Neural crest cell (in vitro differentiated cells): Measurements from ENCODE around the gene IQCK. TPM values are rescaled to one million over a fixed set of nuclear protein-coding genes. Genes with fewer than 3 reads are reported as not detected.

Experiments used
- DNase-seq: peaks from one replicate; pipeline ENCODE4 v3.0.0; 2021; ENCODE audit warnings: low read depth, mixed read lengths, low spot score
- H3K27ac Mint-ChIP-seq: one replicate; pipeline ENCODE4 v1.8.0; 2021; ENCODE audit warnings: mild to moderate bottlenecking, mixed read lengths; ENCODE audit not compliant: unreplicated experiment
- H3K27me3 Mint-ChIP-seq: 2 replicates; pipeline ENCODE4 v1.8.0; 2021; ENCODE audit warnings: low read depth, mild to moderate bottlenecking, mixed read lengths
- H3K36me3 Mint-ChIP-seq: 2 replicates; pipeline ENCODE4 v1.8.0; 2021; ENCODE audit warnings: low read depth, mild to moderate bottlenecking, mixed read lengths
- H3K4me1 Mint-ChIP-seq: 2 replicates; pipeline ENCODE4 v1.8.0; 2021; ENCODE audit warnings: mixed read lengths
- H3K4me3 Mint-ChIP-seq: one replicate; pipeline ENCODE4 v1.8.0; 2021; ENCODE audit warnings: mild to moderate bottlenecking, mixed read lengths
- H3K9me3 Mint-ChIP-seq: 2 replicates; pipeline ENCODE4 v1.8.0; 2021; ENCODE audit warnings: mixed read lengths
- total RNA-seq: library from RNA; stranded (reverse); gene quantifications from 2 replicates; pipeline ENCODE4 v1.2.1, GENCODE V29; 2021
- TF ChIP-seq, protein P1 (sequence below): fragments of 200-600 bp; sonication (generic); conservative IDR thresholded peaks from 2 replicates; pipeline ENCODE4 v1.5.0; 2021; ENCODE audit warnings: antibody characterized with exemption, mild to moderate bottlenecking

The IQCK gene
- total RNA-seq, 1 donor from 2014 or later: 23.7 TPM

DNA sequence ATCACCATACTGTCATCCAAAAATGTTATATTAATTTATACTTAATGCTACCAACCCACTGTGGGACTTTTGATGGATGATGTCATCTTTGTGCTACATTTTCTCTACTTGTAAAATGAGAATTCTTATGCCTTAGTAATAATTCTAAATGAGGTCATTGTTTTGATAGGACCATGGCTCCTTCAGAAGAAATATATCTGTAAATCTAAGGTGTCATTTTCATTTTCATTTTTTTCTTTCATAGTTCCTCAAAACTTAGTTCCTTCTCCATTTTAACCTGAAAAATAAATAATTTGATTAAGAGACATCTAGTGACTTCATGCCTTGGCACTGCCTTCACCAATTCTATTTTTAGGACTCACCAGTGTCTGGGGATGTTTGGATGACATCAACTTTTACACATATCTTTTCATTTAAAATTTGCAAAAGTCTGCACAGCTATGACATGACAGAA, 117.9 kb downstream of the IQCK start:
- H3K4me3 Mint-ChIP-seq: no peak overlapping the region
- DNase-seq: no peak
- no peaks in the 10 kb centered on the region for H3K36me3 Mint-ChIP-seq
- H3K9me3 Mint-ChIP-seq: no peaks in the 10 kb centered on the region
- no peak overlapping the region for H3K27ac Mint-ChIP-seq
- H3K27me3 Mint-ChIP-seq: no peaks in the 10 kb centered on the region
- peaks cover 19% of the 10 kb centered on the region for H3K4me1 Mint-ChIP-seq
- TF ChIP-seq, protein P1, sequence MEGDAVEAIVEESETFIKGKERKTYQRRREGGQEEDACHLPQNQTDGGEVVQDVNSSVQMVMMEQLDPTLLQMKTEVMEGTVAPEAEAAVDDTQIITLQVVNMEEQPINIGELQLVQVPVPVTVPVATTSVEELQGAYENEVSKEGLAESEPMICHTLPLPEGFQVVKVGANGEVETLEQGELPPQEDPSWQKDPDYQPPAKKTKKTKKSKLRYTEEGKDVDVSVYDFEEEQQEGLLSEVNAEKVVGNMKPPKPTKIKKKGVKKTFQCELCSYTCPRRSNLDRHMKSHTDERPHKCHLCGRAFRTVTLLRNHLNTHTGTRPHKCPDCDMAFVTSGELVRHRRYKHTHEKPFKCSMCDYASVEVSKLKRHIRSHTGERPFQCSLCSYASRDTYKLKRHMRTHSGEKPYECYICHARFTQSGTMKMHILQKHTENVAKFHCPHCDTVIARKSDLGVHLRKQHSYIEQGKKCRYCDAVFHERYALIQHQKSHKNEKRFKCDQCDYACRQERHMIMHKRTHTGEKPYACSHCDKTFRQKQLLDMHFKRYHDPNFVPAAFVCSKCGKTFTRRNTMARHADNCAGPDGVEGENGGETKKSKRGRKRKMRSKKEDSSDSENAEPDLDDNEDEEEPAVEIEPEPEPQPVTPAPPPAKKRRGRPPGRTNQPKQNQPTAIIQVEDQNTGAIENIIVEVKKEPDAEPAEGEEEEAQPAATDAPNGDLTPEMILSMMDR: no peak

DNA sequence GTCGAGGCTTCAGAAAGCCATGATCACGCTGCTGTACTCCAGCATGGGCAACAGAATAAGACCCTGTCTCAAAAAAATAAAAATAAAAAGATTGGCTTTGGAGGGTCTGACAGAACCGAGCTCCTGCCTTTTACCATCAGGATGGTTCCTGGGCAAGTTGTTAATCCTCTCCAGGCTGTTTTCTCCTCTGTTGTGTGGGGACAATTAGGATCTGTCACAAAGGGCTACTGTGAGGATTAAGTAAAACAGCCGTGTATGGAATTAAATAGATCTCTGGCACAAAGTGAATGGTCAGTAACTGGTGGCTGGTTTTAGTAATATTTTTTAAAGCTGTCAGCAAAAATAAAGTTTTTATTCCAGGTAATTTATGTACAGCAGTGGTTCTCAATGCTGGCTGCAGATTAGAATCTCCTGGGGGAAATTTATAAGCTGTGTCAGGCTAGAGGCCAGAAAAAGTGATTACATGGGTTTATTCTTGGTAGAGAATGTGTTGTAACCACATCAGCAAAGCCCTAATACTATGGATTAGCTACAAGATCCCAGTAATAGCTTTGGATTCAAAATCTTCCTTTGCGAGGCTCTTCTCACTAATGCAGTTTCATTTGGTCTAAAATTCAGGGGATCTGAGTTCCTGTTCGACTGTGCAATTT, 119.4 kb downstream of the IQCK start:
- peak overlapping the region; percentile 58 for H3K27ac Mint-ChIP-seq
- TF ChIP-seq, protein P1: no peak
- H3K4me3 Mint-ChIP-seq: no peak overlapping the region
- H3K9me3 Mint-ChIP-seq: no peaks in the 10 kb centered on the region
- H3K4me1 Mint-ChIP-seq: peaks cover 19% of the 10 kb centered on the region
- no peaks in the 10 kb centered on the region for H3K27me3 Mint-ChIP-seq
- no peaks in the 10 kb centered on the region for H3K36me3 Mint-ChIP-seq
- DNase-seq: no peak

DNA sequence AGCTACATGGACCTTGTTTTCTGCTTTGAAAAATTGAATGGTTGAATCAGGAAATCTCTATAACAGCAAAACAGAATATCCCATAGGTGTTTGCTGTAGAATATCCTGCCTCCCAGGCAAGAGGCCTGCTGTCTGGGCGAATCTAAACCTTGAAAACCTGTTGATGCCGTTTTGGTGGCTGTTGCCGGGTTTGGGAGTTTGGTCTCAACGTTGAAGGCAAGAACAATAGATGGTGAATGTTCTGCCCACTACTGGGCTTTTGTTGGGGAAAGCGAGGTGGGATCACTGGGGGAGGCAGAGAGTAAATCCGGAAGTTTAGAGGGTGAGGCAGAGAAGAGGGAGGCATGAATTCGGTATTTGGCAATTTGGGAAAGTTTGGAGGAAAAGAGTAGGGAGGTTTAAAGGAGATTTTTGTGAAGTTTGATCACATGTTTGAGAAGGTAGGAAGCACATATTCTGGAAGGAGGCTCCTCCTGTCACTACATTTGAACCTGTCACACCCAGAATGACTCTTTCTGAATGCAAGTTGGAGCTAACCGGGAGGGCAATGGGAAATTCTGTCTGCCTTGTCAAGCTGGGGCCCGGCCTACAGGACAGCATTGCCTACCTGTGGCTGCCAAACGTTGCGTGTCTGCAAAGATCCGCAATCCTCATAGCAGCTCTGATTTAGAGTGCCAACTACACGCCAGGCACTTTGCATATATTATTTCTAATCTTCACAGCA, 120.1 kb downstream of the IQCK start:
- no peak overlapping the region for H3K4me3 Mint-ChIP-seq
- H3K27ac Mint-ChIP-seq: peak overlapping the region; percentile 58
- no peak for DNase-seq
- H3K4me1 Mint-ChIP-seq: peaks cover 15% of the 10 kb centered on the region
- no peaks in the 10 kb centered on the region for H3K36me3 Mint-ChIP-seq
- TF ChIP-seq, protein P1: no peak
- H3K9me3 Mint-ChIP-seq: no peaks in the 10 kb centered on the region
- H3K27me3 Mint-ChIP-seq: no peaks in the 10 kb centered on the region

DNA sequence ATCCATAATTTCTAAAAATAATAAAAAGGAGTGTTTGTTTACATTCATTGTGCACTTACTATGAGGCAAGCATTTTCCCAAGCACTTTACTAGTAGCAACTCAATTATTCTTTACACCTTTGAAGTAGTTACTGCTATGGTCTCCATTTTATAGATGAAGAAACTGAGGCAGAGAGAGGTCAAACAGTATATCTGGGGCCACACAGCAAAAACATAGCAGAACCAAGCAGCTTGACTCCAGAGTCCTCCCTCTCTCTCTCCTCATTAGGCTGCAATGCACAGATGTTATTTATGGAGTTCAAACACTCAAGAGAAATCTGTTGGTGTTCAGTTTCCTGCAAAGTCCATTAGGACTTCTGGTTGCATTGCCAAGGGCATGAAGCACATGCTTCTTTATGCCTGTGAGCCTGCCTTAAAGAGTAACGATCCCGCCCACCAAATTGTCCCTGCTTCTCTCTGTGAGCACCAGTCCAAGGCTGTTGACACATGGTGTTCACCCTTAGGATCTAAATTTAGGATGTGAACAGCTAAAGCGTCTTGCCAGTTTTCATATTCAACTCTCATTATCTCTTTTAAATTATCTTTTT, 122.5 kb downstream of the IQCK start:
- Mint-ChIP-seq H3K36me3 (no peaks in the 10 kb centered on the region), H3K27me3 (no peaks in the 10 kb centered on the region), H3K27ac (no peak overlapping the region), H3K4me3 (no peak overlapping the region), H3K9me3 (no peaks in the 10 kb centered on the region), H3K4me1 (peaks cover 16% of the 10 kb centered on the region)
- no peak for DNase-seq
- TF ChIP-seq, protein P1: no peak

DNA sequence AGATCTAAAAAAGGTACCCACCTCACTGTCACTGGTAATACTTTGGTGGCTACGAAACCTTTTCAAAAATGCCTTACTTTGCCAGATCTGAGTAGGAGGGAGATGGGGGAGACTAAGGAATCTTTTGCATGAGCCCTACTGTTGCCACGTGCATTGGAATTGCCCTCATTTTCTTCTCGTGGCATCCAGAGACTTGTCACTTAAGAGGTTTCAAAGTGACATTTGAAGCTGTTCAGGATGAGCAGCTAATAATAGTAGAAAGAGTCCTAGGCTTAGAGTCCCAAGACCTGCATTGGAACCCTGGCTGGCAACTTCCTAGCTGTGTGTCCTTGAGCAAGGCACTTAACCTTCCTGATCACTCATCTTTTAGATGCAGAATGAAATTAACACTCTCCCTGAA, 123.1 kb downstream of the IQCK start:
- no peaks in the 10 kb centered on the region for H3K27me3 Mint-ChIP-seq
- peaks cover 16% of the 10 kb centered on the region for H3K4me1 Mint-ChIP-seq
- no peaks in the 10 kb centered on the region for H3K9me3 Mint-ChIP-seq
- TF ChIP-seq, protein P1: no peak
- H3K4me3 Mint-ChIP-seq: no peak overlapping the region
- DNase-seq: no peak
- no peak overlapping the region for H3K27ac Mint-ChIP-seq
- no peaks in the 10 kb centered on the region for H3K36me3 Mint-ChIP-seq
